GM11168 (cell line): Measurements from ENCODE around the gene EVL.
"Not testable (repeated sequence)": the region's sequence is repeated elsewhere in the genome, so short reads cannot be mapped to it uniquely, and the experiment has no call there.

ENCODE experiments used
- in situ Hi-C: fragments of 300-500 bp; cut with MboI; formaldehyde crosslinking; loops from one replicate; pipeline ENCODE4 v1.12.0; 2022; ENCODE audit warnings: low sequenced_read_pairs; ENCODE audit not compliant: unreplicated experiment

Gene EVL

DNA sequence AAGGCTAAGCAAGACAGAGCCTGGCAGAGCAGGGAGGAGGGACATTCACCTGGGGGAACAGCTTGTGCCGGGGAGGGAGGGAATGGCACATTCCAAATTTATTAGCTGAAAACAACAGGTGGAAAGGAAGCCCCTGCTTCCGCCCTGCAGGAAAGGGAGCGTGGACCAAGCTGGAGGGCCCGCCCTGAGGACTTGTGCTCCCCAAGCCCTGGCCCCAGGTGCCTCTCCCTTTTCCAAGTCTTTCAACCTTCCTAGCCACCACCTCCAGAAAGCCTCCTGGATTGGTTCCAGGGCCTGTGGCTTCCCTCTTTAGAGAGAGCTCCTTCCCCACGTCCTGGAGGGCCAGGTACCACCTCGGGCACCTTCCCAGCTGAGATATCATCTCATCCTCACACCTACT, 91.6 kb downstream of the EVL start:
- in situ Hi-C loops, result no loop called here

DNA sequence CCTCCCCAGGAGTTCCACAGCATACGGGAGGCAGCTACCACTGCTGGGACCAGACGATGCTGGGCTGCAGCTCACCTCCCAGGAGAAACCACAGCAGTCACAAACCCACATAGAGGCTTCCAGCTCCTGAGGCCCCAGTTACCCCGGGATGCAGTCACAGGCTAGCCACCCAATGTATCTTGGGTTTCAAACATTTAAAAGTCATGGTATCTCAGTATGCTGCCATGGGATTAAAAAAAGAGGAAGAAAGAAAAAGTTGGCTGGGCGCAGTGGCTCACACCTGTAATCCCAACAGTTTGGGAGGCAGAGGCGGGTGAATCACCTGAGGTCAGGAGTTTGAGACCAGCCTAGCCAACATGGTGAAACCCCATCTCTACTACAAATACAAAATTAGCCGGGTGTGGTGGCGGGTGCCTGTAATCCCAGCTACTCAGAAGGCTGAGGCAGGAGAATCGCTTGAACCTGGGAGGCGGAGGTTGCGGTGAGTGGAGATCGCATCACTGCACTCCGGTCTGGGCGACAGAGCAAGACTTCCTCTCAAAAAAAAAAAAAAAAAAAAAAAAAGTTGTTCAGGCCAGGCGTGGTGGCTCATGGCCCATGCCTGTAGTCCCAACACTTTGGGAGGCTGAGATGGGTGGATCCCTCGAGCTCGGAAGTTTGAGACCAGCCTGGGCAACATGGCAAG, 92.5 kb downstream of the EVL start:
- in situ Hi-C loops, result not testable (repeated sequence)

DNA sequence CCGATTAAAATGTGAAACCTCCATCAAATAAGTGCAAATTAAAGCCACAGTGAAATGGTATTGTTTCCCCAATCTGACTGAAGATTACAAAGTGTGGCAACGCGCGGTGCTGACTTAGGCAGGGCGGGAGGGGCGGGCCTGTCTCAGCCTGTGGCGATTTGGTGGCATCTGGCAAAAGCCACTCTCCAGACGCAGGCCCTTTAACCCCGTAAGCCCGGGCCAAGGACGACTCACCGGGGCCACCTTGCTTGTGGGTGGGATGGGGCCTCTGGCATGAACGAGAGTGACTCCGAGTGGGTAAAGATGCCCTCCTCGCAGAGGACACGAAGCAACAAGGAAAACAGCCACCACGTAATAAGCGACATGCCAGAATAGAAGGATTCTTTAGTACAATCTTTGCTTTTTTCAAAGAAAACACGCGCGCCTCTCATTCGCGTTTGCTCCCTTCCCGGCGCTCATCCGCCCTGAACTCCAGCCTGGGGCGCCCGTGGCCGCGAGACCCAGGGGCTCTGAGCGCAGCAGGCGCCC, 93.4 kb downstream of the EVL start:
- in situ Hi-C loops, result no loop called here

GRCh38 chr14:100159094-100159864, 94.1 kb downstream of the EVL start, which contains the start of gene DEGS2:
DEGS2 (minus strand) TSS chr14:100159645; CDS start chr14:100159587, 58 bp downstream.
- in situ Hi-C loops, result no loop called here

DNA sequence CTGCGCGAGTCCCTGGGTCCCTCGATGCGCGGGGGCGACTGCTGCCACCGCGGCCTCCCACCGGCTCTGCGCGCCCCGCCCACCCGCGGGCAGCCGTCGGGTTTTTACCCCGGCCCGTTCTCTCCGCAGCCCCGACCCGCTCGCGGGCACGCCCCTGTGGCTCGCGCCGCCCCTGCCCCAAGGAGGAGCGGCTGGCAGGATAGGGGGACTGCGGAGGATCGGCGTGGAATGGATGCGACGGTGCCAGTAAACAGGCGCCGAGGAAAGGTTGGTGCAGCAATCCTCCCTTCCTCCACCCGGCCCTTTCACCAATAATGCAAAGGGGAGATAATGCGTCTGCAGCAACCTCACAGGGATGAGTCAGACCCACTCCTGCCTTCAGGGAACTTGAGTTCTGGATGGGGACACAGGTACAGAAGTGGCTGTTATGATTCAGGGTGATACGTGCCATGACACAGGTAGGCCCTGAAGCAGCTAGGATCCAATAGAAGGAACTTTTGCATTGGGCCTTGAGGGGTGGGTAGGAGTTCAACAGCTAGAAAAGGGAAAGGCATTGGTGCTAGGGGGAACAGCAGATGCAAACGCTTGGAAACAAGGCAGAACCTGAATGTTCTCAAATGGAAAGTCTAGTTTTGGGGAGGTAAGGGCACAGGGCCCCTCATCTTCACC, 94.8 kb downstream of the EVL start:
- in situ Hi-C loops, result no loop called here

DNA sequence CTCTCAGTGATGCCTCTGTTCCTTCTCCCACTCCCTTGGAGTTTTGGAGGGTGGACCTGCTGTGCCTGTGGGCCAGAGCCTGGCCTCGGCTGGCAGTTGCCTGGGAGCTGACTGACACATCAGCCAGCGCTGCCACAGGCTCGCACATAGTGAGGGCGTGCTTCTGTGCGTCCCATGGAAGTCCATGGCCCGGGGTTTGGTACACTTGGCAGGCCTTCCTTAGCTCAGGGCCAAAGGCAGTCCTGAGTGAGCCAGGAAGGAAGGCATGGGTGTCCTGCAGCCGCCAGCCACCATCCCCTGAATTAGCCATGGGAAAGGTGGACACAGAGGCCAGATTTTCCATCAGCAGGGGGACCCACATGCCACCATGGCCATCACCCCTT, 95.3 kb downstream of the EVL start:
- in situ Hi-C loops, result no loop called here

- in situ Hi-C loops, result no loop called here
These were observed 100.2 kb downstream of the EVL start for GRCh38 chr14:100165376-100165775.

DNA sequence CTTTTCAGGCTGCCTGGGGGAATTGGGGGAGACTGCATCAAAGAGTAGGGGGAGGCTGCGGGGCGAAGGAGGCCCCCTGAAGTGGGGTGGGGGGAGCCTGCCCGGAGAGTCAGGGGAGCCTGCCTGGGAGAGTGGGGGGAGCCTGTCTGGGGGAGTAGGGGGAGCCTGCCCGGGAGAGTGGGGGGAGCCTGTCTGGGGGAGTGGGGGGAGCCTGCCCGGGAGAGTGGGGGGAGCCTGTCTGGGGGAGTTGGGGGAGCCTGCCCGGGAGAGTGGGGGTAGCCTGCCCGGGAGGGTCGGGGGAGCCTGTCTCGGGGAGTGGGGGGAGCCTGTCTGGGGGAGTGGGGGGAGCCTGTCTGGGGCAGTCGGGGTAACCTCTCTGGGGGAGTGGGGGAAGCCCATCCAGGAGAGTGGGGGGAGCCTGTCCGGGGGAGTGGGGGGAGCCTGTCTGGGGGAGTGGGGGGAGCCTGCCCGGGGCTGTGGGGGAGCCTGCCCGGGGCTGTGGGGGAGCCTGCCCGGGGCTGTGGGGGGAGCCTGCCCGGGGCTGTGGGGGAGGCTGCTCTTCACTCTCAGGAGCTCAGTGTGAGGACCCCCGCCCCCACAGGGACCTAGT, 100.7 kb downstream of the EVL start:
- in situ Hi-C loops, result no loop called here

DNA sequence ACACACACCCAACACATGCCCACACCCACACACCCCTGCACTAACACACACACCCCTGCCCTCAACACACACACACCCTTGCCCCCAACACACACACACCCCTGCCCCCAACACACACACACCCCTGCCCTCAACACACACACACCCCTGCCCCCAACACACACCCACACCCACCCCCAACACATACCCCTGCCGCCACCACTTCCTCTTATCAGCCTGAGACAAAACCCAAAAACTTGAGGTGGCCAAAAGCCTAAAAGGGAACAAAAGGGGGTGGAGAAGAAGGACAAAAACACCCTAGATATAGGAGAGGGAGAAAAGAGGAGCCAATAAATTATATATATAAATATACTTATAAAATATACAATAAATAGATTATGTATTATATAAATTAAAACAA, 103.3 kb downstream of the EVL start:
- in situ Hi-C loops, result no loop called here

- in situ Hi-C loops, result no loop called here
These were observed 105.7 kb downstream of the EVL start for GRCh38 chr14:100170880-100171279.

GRCh38 chr14:100172811-100173210, 107.6 kb downstream of the EVL start:
- in situ Hi-C loops, result no loop called here

DNA sequence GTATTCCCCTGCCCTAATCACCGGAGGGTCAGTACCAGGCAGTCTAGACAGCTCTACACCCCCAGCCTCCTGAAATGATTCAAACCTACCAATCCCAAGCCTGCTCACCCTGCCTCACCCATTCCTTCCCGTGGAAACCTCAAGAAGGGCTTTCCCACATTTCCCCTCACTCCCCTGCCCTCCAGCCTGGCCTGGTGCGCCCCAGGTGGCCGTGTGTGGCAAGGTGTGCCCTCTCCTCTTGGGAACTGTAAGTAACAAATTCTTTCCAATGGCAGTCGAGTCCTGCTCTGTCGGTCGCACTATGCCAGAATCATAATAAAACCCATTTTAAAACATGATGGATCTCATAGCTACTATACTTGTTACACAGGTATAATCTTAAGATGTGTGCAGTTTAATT, 108.1 kb downstream of the EVL start:
- in situ Hi-C loops, result no loop called here

DNA sequence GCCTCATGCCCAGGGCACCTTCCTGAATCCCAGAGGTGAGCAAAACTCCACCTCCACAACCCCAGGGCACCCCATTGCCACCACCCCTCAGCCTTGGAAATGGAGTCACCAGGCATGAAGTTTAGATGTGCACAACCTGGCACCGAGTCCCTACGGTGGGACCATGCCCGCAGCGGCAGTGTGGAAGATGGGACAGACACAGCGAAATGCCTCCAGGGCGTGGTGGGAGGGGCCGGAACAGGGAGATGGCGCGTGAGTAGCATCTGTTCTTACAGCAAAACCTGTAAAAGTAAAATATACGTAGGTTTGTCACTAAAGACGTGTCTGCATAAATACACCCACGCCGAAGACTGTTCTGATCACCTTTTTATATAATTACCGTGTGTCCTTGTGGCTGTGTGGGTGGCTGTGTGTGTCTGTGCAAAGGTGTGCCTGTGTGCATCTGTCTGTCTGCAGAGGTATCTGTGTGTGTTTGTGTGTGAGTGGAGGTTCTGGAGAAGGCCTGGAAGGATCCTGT, 111.6 kb downstream of the EVL start:
- in situ Hi-C loops, result no loop called here

GRCh38 chr14:100178691-100179090, 113.5 kb downstream of the EVL start:
- in situ Hi-C loops, result no loop called here

DNA sequence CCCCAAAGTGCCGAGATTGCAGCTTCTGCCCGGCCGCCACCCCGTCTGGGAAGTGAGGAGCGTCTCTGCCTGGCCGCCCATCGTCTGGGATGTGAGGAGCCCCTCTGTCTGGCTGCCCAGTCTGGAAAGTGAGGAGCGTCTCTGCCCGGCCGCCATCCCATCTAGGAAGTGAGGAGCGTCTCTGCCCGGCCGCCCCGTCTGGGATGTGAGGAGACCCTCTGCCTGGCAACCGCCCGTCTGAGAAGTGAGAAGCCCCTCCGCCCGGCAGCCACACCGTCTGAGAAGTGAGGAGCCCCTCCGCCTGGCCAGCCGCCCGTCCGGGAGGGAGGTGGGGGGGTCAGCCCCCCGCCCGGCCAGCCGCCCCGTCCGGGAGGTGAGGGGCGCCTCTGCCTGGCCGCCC, 115.4 kb downstream of the EVL start:
- in situ Hi-C loops, result not testable (repeated sequence)

GRCh38 chr14:100181876-100182551, 116.8 kb downstream of the EVL start:
- in situ Hi-C loops, result not testable (repeated sequence)

- in situ Hi-C loops, result no loop called here
These were observed 122.1 kb downstream of the EVL start for GRCh38 chr14:100187247-100187833.

DNA sequence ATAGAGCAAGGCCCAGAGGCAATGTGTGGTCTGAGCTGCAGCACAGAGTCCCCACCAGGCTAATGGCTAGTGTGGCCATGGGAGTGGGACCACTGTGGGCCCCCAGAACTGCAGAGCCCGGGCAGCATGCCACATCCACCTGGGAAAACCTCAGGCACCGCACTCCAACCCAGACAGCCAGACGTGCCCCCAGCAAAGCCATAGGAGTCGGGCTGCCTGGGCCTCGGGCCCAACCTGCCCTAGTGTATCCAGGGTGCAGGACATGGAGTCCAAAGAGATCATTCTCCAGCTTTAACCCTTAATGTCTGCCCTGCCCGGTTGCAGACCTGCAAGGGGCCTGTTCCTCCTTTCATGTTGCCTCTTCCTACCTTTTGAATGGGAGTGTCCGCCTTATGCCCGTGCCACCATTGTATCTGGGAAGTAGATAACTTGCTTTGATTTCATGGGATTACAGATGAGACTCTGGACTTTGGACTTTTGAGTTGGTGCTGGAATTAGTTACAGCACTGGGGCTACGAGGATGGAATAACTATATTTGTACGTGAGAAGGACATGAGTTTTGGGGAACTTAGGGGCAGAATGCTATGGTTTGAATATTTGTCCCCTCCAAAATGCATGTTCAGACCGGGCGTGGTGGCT, 123.3 kb downstream of the EVL start:
- in situ Hi-C loops, result no loop called here

DNA sequence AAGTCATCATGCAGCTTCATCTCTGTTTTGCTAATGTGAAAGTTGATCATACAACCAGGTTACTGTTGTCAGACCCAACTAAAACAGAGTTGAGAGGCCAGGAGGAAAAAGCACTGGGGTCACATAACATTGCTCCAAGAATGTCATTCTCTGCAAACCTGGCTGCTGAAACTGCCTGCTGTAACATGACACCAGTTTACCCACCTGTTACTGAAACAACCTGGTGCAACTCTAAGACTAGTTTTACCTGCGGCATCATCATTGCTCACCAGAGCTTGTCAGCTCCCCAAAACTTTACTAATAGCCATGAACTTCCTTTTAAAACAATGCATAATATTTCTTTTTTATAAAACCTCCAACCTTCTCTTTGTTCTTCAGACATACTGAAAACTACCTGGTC, 124.9 kb downstream of the EVL start:
- in situ Hi-C loops, result no loop called here
